ENCODE results near the gene CCDC54. TPM values are rescaled to one million over a fixed set of nuclear protein-coding genes. Genes with fewer than 3 reads are reported as not detected.
A peak's percentile ranks its signal among the peaks of the same experiment; 100 is the strongest.
"Not testable (repeated sequence)": the region's sequence is repeated elsewhere in the genome, so short reads cannot be mapped to it uniquely, and the experiment has no call there.

CCDC54 gene
- polyA plus RNA-seq (2013, experiment 1 of 2; ENCODE audit: insufficient read length) = not detected
- polyA plus RNA-seq (2013, experiment 2 of 2; ENCODE audit: insufficient read length) = 0.12 TPM

GRCh38 chr3:107377151-107377550, at the start of gene CCDC54:
Gene CCDC54 (plus strand): TSS chr3:107377439. CDS start chr3:107377588, 149 bp downstream.
- DNase-seq = peak; percentile 5

DNA sequence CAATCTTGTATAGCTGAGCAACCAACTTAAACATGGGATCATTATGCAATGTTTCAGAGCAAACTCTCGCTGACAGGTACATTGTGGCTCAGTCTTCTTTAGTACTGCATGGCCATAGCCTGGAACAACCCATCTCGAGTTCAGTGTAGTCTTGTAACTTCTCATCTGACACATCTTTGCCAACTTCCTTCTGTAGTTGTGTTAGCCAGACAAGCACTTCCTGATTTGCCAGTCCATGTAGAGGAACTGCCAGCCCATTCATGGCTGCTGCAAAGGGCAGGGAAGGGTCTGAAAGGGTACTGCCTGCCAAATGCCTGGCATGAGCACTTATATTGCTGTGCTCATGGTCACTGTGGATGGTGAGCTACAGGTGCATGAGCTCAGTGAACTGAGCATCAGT, 49.2 kb upstream of the CCDC54 start:
- DNase-seq = no peak

DNA sequence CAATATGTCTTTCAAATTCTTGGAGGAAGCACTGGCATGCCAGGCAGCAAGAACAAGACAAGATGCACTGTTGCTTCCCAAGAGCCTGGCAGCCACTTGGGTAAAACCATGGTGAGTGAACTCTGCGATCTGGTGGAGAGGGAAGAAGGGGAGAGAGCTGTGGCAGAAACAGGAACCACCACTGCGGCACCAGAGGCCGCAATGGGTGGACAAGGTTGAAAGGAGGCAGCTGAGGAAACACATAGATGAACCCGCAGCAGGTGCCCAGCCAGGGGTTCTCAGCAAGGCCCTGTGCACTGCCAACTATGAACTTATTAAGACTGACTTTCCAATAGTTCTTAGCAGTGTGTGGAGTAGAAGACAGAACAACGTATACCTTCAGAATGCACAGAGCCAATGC, 48.2 kb upstream of the CCDC54 start:
- no peak for DNase-seq

DNA sequence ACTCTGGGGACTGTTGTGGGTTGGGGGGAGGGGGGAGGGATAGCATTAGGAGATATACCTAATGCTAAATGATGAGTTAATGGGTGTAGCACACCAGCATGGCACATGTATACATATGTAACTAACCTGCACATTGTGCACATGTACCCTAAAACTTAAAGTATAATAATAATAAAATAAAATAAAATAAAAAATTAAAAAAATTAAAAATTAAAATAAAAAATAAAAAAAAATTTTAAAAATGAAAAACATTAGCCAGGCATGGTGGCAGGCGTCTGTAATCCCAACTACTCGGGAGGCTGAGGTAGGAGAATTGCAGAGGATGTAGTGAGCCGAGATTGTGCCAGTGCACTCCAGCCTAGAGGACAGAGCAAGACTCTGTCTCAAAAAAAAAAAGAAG, 37.5 kb upstream of the CCDC54 start:
- not testable (repeated sequence) for DNase-seq

GRCh38 chr3:107344722-107345121, 32.5 kb upstream of the CCDC54 start:
- no peak for DNase-seq

DNA sequence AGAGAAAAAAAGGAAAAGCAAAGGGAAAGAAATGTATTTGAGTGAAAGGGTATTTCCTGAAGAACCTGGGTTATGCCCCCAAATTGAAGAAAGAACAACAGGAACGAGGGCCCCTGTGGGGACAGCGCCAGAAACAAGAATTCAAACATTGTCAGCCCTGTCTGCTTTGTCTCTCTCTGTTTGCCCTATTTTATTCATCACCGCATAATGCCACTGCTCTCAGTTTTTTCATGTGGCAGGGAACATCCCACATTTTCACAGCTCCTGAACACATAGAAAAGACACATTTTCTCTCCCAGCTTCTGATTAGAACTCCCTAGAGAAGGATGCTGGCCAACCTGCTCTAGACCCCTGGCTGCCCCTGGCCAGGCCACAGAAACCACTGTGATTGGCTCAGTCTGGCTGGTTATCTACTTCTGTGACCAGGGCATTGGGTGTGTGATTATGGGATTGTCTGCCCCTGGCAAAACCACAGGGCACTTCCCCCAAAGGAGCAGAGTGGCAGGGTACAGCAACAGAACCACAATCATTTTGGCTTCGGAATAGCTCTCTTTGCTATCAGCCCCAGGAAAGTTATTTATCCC, 31.3 kb upstream of the CCDC54 start:
- DNase-seq = no peak

DNA sequence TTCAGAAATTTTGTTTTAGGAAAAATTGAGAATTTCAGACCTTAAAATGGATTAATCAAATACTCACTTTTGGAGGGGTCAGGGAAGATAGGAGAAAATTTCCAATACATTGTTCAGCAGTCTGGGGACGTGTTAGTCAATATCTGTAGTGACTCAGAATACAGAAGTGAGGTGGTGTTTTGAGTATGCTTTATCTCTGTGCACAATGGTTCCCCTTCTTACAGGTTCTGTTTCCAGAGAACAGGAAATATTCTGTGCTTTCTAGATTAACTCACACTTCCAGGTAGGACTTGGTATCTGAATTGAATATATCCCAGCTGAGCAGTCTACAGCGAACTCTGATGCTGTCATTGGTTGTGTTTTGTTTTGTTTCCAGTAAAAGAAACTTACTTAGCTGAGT, 30.7 kb upstream of the CCDC54 start:
- DNase-seq = no peak

GRCh38 chr3:107347751-107348150, 29.5 kb upstream of the CCDC54 start:
- DNase-seq = no peak

- DNase-seq = no peak
These were observed 20.5 kb upstream of the CCDC54 start for GRCh38 chr3:107356706-107357105.

DNA sequence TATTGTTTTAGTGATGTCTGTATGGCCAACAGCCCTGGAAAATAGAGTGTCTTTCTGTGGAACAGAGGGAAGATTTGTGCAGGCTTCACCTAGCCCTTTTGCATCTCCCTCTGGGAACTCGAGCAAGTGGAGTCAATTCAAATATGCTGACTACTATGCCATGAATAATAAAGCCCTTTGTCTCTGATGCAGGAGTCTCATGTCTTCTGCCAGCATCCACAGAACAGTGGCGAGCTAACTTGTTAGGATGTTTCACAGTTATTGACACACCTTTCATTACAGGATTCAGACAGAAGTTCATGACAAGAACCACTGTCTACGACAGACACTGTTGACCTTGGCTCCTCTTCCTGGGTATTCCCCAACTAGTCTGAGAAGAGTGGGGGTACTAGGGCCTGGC, 15.6 kb upstream of the CCDC54 start:
- DNase-seq = no peak

GRCh38 chr3:107365051-107365450, 12.2 kb upstream of the CCDC54 start:
- no peak for DNase-seq

DNA sequence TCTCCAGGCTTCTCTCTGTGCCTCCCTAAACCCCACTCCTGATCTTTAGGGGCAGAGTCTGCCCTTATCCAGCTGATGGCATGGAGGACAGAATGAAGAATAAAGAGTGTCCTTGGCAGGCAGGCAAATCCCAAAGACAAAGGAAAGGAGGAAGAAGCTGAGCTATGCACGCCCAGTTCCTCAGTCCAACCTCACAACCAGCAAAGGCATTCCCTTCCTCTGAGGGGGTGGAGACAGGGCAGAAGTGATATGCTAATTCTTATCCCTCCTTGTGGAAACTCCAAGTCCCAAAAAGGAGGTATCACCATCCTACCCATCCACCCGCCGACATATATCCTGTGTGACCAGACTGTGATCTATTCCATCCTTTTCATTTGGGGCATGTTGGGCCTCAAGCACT, 10.5 kb upstream of the CCDC54 start:
- peak; percentile 8 for DNase-seq

- peak; percentile 85 for DNase-seq
These were observed 9.9 kb upstream of the CCDC54 start for GRCh38 chr3:107367353-107367752.

DNA sequence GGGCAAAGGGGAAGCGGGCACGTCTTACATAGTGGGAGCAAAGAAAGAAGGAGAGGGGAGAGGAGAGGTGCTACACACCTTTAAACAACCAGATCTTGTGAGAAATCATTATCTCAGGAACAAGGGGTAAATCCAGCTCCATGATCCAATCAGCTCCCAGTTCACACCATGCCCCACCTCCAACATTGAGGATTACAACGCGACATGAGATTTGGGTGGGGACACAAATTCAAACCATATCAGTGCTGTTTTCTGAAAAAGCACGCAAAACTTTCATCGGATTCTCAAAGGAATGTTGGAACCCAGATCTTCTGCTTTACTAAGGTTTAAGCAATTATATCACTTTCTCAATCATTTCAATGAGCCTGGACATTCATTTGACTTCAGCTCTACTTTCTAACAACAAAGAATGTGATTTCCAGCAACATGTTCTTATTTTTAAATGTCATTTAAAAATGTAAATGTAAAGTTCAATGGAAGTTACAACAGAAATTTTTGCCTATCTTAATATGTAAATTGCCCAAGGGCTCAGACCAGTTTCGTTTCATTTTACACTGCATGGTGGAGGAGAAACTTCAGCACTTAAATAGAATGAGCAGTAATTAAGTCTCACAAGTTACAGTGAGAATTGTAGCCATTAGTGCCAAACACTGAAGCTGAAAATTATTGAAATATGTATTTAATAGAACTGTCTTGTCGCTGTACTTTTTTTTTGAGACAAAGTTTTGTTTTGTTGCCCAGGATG, 8.4 kb upstream of the CCDC54 start:
- no peak for DNase-seq

- peak; percentile 4 for DNase-seq
These were observed 7.4 kb upstream of the CCDC54 start for GRCh38 chr3:107369791-107370190.

GRCh38 chr3:107370907-107371306, 6.3 kb upstream of the CCDC54 start:
- no peak for DNase-seq

DNA sequence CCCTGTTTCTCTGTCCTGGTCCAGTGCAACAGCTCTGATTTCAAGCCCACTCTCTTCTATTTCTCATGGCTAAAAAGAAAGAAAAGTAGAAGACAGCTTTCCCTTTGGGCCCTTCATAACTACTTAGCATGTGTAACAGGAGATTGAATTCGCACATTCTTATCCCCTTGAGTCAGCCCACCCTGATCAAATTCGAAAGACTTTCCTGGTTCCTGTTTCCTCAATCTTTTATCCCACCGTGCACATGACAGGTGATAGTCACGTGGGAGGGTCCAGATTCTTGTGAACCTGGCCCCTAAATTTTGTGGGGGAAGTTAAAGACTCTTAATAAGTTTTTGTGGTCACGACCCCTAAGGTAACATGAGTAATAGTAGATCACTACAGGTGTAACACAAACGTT, 4.7 kb upstream of the CCDC54 start:
- DNase-seq = no peak

GRCh38 chr3:107373896-107374295, 3.3 kb upstream of the CCDC54 start:
- no peak for DNase-seq

DNA sequence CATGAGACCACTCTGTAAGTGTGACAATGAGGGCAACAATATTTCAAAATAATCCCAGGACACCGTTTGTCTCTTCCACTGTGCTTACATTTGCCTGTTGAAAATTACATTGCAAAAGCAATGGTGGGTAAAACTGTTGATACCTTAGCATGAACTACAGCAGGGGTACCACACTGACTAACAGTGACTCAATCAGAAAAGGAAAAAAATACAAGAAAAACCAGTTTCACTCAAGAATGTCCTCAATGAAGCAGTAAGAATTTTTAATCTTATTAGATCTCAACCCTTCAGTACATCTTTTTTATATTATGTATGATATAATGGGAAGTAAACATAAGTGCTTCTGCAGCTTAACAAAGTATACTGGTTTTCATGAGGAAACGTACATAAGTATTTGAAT, 1.6 kb upstream of the CCDC54 start:
- DNase-seq = no peak

DNA sequence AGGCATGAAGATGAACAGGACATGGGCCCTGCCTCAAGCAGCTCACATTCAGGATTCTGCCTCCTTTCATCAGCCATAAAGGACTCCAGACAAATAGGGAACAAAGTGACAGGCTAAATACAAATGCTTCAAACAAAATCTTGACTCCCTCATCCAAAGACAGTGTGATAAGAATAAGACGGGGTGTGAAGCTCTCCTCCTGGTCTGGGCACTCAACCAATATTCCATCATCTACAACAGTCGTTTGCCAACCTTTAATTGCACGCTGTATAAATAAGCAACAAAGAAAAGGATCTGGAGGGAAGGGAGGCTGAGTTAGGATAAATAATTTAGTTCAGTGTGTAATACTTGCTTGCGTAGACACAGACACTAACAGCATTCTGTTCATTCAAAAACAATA, 5.4 kb downstream of the CCDC54 start:
- no peak for DNase-seq

DNA sequence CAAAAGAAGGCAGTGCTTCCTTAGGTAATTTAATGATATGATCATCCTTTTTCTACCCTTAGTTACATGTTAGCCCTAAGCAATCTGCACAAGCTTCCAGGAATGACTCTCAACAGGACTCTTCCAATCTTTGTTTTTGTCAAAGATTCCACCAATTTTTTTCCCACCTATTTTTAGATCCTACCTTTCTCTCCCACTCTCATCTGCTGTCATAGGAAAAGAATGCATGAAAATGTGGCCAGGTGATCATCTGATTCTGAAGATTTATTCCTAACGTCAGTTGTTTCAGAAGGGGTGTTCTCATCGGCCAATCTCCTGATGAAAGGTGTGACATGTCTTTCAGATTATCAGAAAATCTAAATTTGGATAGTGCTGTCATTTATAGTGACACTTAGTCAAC, 7.2 kb downstream of the CCDC54 start:
- no peak for DNase-seq

DNA sequence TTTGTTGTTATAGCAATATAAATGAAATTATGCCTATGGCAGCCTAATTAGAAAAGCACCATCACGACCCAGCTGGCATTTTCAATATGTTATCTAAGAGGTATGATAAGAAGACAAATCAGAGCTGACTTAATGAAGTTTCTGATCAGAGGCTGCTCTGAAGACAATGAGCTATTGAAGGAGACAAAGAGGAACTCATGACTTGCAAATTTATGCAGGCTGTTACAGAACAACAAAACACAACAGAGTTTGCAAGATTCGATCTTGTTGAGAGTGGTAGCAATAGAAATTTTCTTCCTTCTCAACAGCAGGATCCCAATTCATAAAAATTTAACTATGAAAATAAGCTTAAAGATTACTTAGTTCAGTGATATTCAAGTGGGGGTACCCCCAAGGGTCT, 7.7 kb downstream of the CCDC54 start:
- DNase-seq = no peak

DNA sequence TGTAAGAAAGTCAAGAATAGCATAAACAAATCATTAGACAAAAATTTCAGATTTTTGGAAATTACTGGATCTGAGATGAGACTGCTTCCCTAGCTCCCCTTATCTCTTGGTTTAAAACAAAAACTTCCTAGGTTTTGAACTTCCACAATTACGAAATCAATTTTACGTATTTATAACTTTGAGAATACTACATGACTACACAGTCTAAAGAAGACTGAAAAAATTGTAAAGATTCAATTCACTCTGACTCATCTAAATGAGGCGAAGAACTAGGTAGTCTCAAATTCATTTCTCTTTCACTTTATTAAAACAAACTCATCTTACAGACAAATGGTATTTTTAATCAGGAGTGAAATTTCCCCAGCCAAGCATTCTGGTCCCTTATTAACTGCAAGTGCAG, 10.3 kb downstream of the CCDC54 start:
- DNase-seq = peak; percentile 4

DNA sequence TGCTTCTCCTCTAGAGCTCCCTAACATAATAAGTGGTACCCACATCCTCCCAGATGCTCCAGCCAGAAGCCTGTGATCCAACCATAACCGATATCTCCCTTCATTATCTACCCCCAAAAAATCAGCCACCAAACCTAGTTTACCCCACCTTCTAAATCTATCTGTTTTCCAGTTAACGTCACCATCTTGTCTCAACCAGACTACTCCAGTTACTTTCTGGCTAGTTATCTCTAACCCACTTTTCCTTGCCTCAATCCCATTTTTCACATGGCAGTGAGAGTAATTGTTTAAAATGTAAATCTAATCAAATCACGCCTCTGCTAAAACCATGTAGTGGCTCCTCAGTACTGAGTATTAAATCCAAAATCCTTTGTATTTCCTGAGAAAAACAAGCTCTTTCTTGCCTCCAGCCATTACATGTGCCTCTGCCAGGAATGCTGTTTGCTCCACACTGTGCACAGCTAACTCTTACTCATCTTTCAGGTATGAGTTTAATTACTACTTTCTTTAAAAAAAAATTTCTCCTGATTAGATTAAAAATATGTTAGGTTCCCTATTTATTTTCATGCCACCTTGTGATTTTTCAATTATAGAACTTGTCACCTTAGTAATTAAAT, 15.4 kb downstream of the CCDC54 start:
- DNase-seq = peak; percentile 68
